ENCODE measurements around the gene CELSR1. TPM values are rescaled to one million over a fixed set of nuclear protein-coding genes. Genes with fewer than 3 reads are reported as not detected.

Gene CELSR1
- total and polyA plus RNA-seq, 2 of the 13 experiments (the other 11 are each of a cell fraction or from before 2014, with no cell fraction given) = 0.78 to 1.8 TPM

GRCh38 chr22:46578251-46578823 is 40.9 kb upstream of the CELSR1 start (continued):
- TF ChIP-seq SSRP1 (CRISPR knock-in tag; IDR thresholded peaks at IDR 0.05) (no peak), ZNF770 (CRISPR knock-in tag; IDR thresholded peaks at IDR 0.05) (no peak), KDM5B (CRISPR knock-in tag; IDR thresholded peaks at IDR 0.05; ENCODE audit: borderline replicate concordance) (0 out of 2 replicates have a peak, but pooled peaks have one; percentile 8), ETV6 (CRISPR knock-in tag; conservative IDR thresholded peaks at IDR 0.05) (no peak; the same call in 1 of the 2 replicates), KMT2B (CRISPR knock-in tag; IDR thresholded peaks at IDR 0.05) (no peak), ZNF136 (CRISPR knock-in tag; IDR thresholded peaks at IDR 0.05; ENCODE audit: low read depth) (0 out of 2 replicates have a peak, but pooled peaks have one; percentile 6), MNT (IDR thresholded peaks at IDR 0.05) (no peak), RAD51 (IDR thresholded peaks at IDR 0.05; ENCODE audit: borderline replicate concordance) (no peak), NCOA1 (CRISPR knock-in tag; IDR thresholded peaks at IDR 0.05) (no peak), ONECUT2 (CRISPR knock-in tag; IDR thresholded peaks at IDR 0.05) (no peak), KLF9 (CRISPR knock-in tag; IDR thresholded peaks at IDR 0.05; ENCODE audit: low read depth) (no peak), KAT2B (IDR thresholded peaks at IDR 0.05; ENCODE audit: borderline replicate concordance, low read depth, low read length) (no peak), ZNF782 (CRISPR knock-in tag; IDR thresholded peaks at IDR 0.05; ENCODE audit: borderline replicate concordance) (no peak), ZFP90 (CRISPR knock-in tag; IDR thresholded peaks at IDR 0.05; ENCODE audit: borderline replicate concordance) (no peak), SP1 (IDR thresholded peaks at IDR 0.05) (no peak), SP1 (CRISPR knock-in tag; IDR thresholded peaks at IDR 0.05) (no peak)
- TF ChIP-seq, protein P1, sequence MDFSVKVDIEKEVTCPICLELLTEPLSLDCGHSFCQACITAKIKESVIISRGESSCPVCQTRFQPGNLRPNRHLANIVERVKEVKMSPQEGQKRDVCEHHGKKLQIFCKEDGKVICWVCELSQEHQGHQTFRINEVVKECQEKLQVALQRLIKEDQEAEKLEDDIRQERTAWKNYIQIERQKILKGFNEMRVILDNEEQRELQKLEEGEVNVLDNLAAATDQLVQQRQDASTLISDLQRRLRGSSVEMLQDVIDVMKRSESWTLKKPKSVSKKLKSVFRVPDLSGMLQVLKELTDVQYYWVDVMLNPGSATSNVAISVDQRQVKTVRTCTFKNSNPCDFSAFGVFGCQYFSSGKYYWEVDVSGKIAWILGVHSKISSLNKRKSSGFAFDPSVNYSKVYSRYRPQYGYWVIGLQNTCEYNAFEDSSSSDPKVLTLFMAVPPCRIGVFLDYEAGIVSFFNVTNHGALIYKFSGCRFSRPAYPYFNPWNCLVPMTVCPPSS (IDR thresholded peaks at IDR 0.05) = no peak
- TF ChIP-seq, protein P2, sequence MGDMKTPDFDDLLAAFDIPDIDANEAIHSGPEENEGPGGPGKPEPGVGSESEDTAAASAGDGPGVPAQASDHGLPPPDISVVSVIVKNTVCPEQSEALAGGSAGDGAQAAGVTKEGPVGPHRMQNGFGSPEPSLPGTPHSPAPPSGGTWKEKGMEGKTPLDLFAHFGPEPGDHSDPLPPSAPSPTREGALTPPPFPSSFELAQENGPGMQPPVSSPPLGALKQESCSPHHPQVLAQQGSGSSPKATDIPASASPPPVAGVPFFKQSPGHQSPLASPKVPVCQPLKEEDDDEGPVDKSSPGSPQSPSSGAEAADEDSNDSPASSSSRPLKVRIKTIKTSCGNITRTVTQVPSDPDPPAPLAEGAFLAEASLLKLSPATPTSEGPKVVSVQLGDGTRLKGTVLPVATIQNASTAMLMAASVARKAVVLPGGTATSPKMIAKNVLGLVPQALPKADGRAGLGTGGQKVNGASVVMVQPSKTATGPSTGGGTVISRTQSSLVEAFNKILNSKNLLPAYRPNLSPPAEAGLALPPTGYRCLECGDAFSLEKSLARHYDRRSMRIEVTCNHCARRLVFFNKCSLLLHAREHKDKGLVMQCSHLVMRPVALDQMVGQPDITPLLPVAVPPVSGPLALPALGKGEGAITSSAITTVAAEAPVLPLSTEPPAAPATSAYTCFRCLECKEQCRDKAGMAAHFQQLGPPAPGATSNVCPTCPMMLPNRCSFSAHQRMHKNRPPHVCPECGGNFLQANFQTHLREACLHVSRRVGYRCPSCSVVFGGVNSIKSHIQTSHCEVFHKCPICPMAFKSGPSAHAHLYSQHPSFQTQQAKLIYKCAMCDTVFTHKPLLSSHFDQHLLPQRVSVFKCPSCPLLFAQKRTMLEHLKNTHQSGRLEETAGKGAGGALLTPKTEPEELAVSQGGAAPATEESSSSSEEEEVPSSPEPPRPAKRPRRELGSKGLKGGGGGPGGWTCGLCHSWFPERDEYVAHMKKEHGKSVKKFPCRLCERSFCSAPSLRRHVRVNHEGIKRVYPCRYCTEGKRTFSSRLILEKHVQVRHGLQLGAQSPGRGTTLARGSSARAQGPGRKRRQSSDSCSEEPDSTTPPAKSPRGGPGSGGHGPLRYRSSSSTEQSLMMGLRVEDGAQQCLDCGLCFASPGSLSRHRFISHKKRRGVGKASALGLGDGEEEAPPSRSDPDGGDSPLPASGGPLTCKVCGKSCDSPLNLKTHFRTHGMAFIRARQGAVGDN (CRISPR knock-in tag; IDR thresholded peaks at IDR 0.05) = no peak
- TF ChIP-seq, protein P3, sequence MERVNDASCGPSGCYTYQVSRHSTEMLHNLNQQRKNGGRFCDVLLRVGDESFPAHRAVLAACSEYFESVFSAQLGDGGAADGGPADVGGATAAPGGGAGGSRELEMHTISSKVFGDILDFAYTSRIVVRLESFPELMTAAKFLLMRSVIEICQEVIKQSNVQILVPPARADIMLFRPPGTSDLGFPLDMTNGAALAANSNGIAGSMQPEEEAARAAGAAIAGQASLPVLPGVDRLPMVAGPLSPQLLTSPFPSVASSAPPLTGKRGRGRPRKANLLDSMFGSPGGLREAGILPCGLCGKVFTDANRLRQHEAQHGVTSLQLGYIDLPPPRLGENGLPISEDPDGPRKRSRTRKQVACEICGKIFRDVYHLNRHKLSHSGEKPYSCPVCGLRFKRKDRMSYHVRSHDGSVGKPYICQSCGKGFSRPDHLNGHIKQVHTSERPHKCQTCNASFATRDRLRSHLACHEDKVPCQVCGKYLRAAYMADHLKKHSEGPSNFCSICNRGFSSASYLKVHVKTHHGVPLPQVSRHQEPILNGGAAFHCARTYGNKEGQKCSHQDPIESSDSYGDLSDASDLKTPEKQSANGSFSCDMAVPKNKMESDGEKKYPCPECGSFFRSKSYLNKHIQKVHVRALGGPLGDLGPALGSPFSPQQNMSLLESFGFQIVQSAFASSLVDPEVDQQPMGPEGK (CRISPR knock-in tag; IDR thresholded peaks at IDR 0.05) = no peak
